Frontal cortex (tissue), 4 donors: Measurements from ENCODE around the gene CACNA2D4. TPM values are rescaled to one million over a fixed set of nuclear protein-coding genes. Genes with fewer than 3 reads are reported as not detected.

Source experiments
- DNase-seq, 2 donors: peaks; one replicate each; pipeline ENCODE4 v3.0.0; 2012; ENCODE audit warnings: low spot score in 2 of 2
- FAIRE-seq: peaks from 2 replicates; lab custom pipeline; 2012; peaks lifted over from hg19 to GRCh38; lab: Jason Lieb, UNC
- total RNA-seq: library from RNA; depleted of rRNA; stranded (reverse); fragments of >200 nt; gene quantifications from one replicate; pipeline ENCODE4 v1.2.3, GENCODE V29; 2014
- donor health status: control.
- donor health status: control.
- donor health status: control.

The CACNA2D4 gene
- total RNA-seq, 1 donor from 2014 or later, result not detected

DNA sequence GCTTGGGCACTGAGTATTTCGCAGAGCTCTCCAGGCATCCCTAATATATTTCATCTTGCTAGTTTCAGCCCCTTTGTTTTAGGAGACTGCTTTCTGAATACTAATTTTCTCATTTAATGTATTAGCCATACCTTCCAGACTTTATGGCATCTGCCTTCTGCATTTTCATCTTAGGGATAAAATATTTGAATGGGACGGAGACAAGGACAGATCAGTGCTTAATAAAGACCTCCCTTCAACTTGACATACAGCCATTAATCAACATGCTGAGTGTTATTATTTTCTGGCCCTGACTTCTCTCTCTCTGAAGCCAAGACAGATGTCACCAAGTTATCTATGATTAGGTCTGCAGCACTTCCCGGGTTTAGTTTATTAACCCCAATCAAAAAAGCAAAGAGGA lies 42.4 kb downstream of the CACNA2D4 start:
- DNase-seq, result no peak

GRCh38 chr12:1875608-1876007 lies 42.8 kb downstream of the CACNA2D4 start:
- FAIRE-seq (no peak), DNase-seq (no peak)

More for the DNA sequence above, 42.4 kb downstream of the CACNA2D4 start:
- FAIRE-seq, result no peak

- FAIRE-seq, result no peak
- no peak for DNase-seq
Measured at GRCh38 chr12:1873531-1874510, 44.6 kb downstream of the CACNA2D4 start.

- no peak for DNase-seq
- no peak for FAIRE-seq
Measured at GRCh38 chr12:1872448-1872847, 46.0 kb downstream of the CACNA2D4 start.

- no peak for FAIRE-seq
- no peak for DNase-seq
Measured at GRCh38 chr12:1872001-1872400, 46.5 kb downstream of the CACNA2D4 start.

- FAIRE-seq, result no peak
- no peak for DNase-seq
Measured at GRCh38 chr12:1870998-1871917, 47.2 kb downstream of the CACNA2D4 start.

DNA sequence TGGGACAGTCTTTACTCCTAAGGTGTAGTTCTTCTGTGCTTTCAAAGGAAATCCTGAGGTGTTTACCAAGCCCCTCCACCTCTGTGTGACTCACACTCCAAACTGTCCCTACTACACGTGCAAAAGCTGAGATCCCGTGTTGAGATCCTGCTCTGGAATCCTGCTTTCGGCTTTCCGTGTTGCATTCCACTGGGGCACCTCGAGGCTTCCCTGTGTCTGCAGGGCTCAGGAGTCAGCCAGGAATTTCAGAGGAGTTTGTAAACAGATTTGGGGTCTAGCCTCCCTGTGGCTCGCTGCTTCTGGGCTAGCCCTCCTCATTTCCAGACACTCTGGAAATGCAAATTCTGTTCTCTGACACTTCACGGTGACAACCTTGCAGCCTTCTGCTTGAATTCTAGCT lies 48.4 kb downstream of the CACNA2D4 start:
- DNase-seq (no peak), FAIRE-seq (no peak)

GRCh38 chr12:1869145-1869544 lies 49.3 kb downstream of the CACNA2D4 start:
- no peak for FAIRE-seq
- no peak for DNase-seq

DNA sequence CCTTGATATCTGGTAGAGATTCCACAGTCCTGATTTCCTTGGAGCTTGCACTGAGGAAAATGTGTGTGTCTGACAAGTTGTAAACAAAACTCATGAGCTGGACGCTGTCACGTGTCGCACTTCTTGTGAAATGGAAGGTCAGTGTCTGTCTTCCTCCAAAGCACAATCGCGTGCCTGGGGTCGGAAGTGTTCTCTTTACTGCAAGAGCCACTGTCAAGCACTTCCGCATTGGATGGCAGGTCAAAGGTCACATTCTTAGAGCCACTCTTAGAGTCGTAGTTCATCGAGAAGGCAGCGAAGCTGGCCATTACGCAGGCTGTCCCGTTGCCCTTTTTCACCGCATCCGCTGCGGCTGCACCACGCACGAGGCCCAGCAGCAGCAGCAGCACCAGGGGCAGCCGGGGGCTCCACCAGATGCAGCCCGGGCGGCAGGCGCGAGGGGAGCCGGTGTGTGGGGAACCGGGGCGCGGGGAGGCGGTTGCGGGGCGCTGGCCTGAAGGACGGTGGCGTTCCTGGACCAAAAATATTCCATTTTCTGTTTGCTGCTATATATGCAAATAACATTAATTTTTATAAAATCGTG lies 53.1 kb downstream of the CACNA2D4 start:
- no peak for DNase-seq
- FAIRE-seq, result no peak

DNA sequence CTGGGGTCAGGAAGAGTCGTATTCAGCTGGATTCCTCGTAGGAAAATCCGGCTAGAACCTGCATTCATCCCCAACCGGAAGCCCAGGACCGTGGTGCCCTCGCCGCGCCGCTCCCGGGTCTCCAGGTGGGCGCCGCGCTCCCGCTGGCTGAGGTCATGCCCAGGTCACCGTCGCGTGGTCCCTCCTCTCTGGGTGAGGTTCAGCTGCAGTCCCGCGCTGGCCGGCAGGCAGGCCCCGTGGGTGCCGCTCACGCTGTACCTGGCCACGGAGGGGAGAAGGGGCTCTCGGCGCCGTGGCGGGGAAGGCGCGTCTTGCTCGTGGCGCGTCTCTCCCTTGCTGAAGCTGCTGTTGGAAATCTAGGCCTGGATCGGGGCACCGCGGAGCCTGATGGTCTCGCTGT lies 53.6 kb downstream of the CACNA2D4 start:
- no peak for FAIRE-seq
- DNase-seq, result no peak

DNA sequence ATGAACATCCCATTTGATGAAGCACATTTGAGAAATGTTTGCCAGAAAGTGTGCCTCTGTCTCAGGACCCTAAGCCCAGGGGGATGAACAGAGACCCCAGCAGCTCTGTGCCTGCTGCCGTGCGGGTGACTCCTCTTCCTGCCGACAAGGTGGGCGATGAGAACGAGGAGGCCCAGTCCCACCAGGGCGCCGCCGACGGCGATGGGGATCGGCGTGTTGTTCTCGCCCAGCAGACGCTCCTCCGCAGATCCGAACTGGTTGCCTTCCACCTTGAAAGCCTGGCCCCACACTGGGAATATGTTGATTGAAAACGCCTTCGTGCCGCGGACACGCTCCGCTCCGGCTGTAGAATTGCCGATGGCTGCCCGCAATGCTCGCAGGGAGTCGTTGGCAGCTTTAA lies 54.0 kb downstream of the CACNA2D4 start:
- no peak for FAIRE-seq
- no peak for DNase-seq

- no peak for FAIRE-seq
Measured at GRCh38 chr12:1863823-1864222, 54.6 kb downstream of the CACNA2D4 start.

GRCh38 chr12:1862973-1863372 lies 55.5 kb downstream of the CACNA2D4 start:
- no peak for DNase-seq
- no peak for FAIRE-seq

More at GRCh38 chr12:1863823-1864222, 54.6 kb downstream of the CACNA2D4 start:
- no peak for DNase-seq

DNA sequence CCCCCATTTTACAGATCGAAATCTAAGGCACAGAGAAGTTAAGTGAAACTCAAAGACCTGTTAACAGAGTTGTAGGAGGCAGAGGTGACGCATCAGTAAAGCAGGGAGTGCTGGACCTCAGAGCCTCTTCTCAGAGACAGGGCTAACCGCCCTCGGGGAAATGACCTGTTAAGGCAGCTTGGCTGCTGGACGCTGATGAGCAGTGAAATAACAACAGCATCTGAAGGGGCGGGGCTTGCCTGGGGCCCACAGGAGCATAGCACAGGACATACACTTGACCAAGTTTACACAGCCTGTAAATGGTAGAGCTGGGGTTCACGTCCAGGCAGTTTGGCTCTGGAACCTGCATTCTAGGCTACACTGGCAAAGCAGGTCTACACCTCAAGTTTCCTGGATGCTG lies 58.8 kb downstream of the CACNA2D4 start:
- no peak for DNase-seq

GRCh38 chr12:1858456-1858855 lies 60.0 kb downstream of the CACNA2D4 start:
- FAIRE-seq (no peak), DNase-seq (no peak)

More for the DNA sequence above, 58.8 kb downstream of the CACNA2D4 start:
- FAIRE-seq, result no peak

DNA sequence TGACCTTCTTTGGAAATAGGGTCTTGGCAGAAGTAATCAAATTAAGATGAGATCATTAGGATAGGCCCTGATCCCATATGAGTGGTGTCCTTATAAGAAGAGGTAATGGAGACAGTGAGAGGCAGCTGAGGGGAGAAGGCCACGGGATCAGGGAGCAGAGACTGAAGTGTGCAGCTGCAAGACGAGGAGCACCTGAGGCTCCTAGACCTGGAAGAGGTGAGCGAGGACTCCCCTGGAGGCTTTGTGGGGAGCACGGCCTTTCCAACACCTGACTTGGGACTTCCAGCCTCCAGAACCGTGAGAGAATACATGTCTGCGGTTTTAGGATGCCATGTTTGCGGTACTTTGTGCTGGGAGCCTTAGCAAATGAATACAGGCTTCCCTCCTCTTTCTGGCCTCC lies 60.6 kb downstream of the CACNA2D4 start:
- no peak for DNase-seq
- FAIRE-seq, result no peak

GRCh38 chr12:1857086-1857485 lies 61.4 kb downstream of the CACNA2D4 start:
- no peak for FAIRE-seq
- DNase-seq, result no peak

DNA sequence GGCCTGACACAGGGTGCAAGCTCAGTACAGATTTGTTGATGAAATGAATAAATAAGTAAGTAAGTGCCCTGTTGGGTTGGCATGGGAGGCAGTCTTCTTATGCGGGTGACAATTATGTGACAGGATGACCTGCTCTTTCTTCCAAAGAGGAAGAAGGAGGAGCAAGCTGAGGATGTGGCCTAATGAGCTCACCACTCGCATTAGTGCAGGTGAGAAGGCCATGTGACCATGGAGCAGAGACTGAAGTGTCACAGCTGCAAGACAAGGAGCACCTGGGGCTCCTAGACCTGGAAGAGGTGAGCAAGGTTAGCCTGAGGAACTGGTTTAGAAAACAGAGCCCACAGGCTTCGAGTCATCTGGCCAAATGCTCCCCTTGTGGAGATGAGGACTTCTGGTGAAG lies 63.2 kb downstream of the CACNA2D4 start:
- no peak for DNase-seq
- FAIRE-seq, result no peak

DNA sequence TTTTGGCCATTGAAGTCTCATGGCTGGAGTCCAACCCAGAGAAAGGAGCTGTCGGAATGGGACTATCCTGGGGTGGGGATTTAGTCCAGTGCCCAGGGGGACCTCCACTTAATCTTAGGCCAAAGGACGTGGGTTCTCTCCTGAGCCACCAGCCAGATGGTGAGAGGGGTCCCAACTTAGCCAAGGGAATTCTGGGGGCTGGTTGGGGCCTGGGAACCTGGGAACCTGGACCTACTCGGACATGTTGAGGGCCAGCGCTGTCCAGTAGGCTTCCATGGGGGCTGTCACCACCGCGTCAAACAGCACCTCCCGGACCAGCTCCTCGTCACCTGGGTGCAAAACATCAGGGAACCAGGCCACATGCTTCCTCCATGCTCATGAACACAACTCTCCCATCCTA lies 64.7 kb downstream of the CACNA2D4 start:
- FAIRE-seq (no peak), DNase-seq (no peak)

- DNase-seq (no peak), FAIRE-seq (no peak)
Measured at GRCh38 chr12:1852076-1852475, 66.4 kb downstream of the CACNA2D4 start.
